Lung (tissue), 12 donors: Measurements from ENCODE around the gene OSTN. TPM values are rescaled to one million over a fixed set of nuclear protein-coding genes. Genes with fewer than 3 reads are reported as not detected.

Experiments
- ATAC-seq: fragments of 200-7000 bp; cut with Tn5 transposase; one replicate; pipeline ENCODE4 v1.9.1; 2020; ENCODE audit warnings: moderate number of reproducible peaks; ENCODE audit not compliant: insufficient read depth, low FRiP score
- DNase-seq, 3 donors: peaks; one replicate each; pipeline ENCODE4 v3.0.0-alpha.2; 2013 to 2017
- H3K27ac ChIP-seq, 2 donors: one replicate each; pipeline ENCODE4 v1.5.1; 2013; ENCODE audit warnings: mild to moderate bottlenecking in 2 of 2, moderate library complexity in 2 of 2, control low read depth in 1 of 2, inconsistent platforms in 1 of 2, low read depth in 1 of 2, low read length in 1 of 2
- H3K27me3 ChIP-seq, 3 donors: one replicate each; pipeline ENCODE4 v1.5.1; 2013; ENCODE audit warnings: low read length in 2 of 3; ENCODE audit not compliant: control insufficient read depth in 3 of 3, insufficient read depth in 3 of 3
- H3K36me3 ChIP-seq, 4 donors: one replicate each; pipeline ENCODE4 v1.5.1; 2013; ENCODE audit warnings: low read length in 4 of 4, mild to moderate bottlenecking in 1 of 4, moderate library complexity in 1 of 4; ENCODE audit not compliant: control insufficient read depth in 4 of 4, insufficient read depth in 4 of 4
- H3K4me1 ChIP-seq, 5 donors: one replicate each; pipeline ENCODE4 v1.5.1; 2013; ENCODE audit warnings: low read length in 5 of 5, mild to moderate bottlenecking in 2 of 5, moderate library complexity in 1 of 5; ENCODE audit not compliant: control insufficient read depth in 5 of 5, insufficient read depth in 5 of 5
- H3K4me3 ChIP-seq: one replicate; pipeline ENCODE4 v1.5.1; 2013; ENCODE audit warnings: mild to moderate bottlenecking, control low read depth, moderate library complexity
- H3K9ac ChIP-seq, 2 donors: one replicate each; pipeline ENCODE4 v1.5.1; 2013; ENCODE audit warnings: low read length in 2 of 2, control low read depth in 1 of 2; ENCODE audit not compliant: insufficient read depth in 1 of 2
- H3K9me3 ChIP-seq, 4 donors: one replicate each; pipeline ENCODE4 v1.5.1; 2013; ENCODE audit warnings: low read length in 3 of 4, mild to moderate bottlenecking in 1 of 4, moderate library complexity in 1 of 4; ENCODE audit not compliant: control insufficient read depth in 4 of 4, insufficient read depth in 3 of 4
- WGBS, 2 donors: extraction: QIAGEN DNeasy Blood & Tissue Kit; methylation state at CpG; one replicate each; pipeline ENCODE4 v1.1.7; 2013; 5-methylcytosine and 5-hydroxymethylcytosine counted together
- polyA plus RNA-seq, 2 donors: library from polyadenylated mRNA; stranded (reverse); fragments of 200-250 nt; gene quantifications; one replicate each; pipeline ENCODE4 v1.2.1, GENCODE V29; 2013
- total RNA-seq, 2 donors: library from RNA; depleted of rRNA in 1 of 2; stranded (reverse); fragments of >200 nt in 1 of 2; gene quantifications; one replicate each; pipeline ENCODE4 v1.2.1, GENCODE V29; 2014 to 2021
- TF ChIP-seq, protein P1 (sequence below): IDR thresholded peaks from 2 replicates; pipeline ENCODE4 v1.5.1; 2012; ENCODE audit warnings: mild to moderate bottlenecking; ENCODE audit errors: control extremely low read depth, extremely low read depth
- donor health status: control.
- donor health status: control.
- donor health status: Bipolar disorder and iron deficiency.
- donor health status: healthy.
- donor health status: DM: yes; HTN: yes; CAD: no.

Gene OSTN
- total and polyA plus RNA-seq, 4 donors = not detected

- TF ChIP-seq, protein P1, sequence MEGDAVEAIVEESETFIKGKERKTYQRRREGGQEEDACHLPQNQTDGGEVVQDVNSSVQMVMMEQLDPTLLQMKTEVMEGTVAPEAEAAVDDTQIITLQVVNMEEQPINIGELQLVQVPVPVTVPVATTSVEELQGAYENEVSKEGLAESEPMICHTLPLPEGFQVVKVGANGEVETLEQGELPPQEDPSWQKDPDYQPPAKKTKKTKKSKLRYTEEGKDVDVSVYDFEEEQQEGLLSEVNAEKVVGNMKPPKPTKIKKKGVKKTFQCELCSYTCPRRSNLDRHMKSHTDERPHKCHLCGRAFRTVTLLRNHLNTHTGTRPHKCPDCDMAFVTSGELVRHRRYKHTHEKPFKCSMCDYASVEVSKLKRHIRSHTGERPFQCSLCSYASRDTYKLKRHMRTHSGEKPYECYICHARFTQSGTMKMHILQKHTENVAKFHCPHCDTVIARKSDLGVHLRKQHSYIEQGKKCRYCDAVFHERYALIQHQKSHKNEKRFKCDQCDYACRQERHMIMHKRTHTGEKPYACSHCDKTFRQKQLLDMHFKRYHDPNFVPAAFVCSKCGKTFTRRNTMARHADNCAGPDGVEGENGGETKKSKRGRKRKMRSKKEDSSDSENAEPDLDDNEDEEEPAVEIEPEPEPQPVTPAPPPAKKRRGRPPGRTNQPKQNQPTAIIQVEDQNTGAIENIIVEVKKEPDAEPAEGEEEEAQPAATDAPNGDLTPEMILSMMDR = no peak
- DNase-seq (no peak), ATAC-seq (no peak)
- H3K36me3 ChIP-seq = no peaks in the 10 kb centered on the region
- no peaks in the 10 kb centered on the region for H3K4me1 ChIP-seq
- H3K27ac ChIP-seq = no peak overlapping the region
- H3K9ac ChIP-seq = no peak overlapping the region
- peaks cover 0 to 4% (median 0%) of the 10 kb centered on the region in 4 donors for H3K9me3 ChIP-seq
- H3K4me3 ChIP-seq = no peak overlapping the region
- 74 to 89% methylated on average over 1 of the region's 1 CpG for WGBS, 2 donors
- H3K27me3 ChIP-seq = no peaks in the 10 kb centered on the region
Observed at GRCh38 chr3:191216510-191216909, 17.5 kb downstream of the OSTN start.

DNA sequence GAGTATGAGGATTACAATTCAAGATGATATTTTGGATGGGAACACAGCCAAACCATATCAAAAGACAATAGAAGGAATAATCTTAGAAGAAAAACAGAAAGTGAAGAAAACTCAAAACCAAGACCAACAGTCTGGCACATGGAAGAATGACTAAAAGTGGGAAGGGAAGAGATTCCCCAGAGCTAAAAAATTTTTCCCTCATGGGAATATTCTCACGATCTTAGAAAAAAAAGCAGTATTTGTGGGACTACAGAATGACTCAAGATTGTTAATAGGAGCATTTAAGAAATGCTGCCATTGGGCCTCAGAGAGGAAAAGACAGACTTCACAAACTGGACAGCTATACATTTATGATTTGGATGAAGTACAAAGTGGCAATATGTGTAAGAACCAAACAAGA is 18.3 kb downstream of the OSTN start:
- no peak for ATAC-seq
- no peak for DNase-seq
- TF ChIP-seq, protein P1 = no peak
- H3K4me3 ChIP-seq = no peak overlapping the region
- H3K4me1 ChIP-seq = no peaks in the 10 kb centered on the region
- no peaks in the 10 kb centered on the region for H3K27me3 ChIP-seq
- no peak overlapping the region for H3K9ac ChIP-seq
- WGBS, 2 donors = 76 to 78% methylated on average over 1 of the region's 1 CpG
- peaks cover 0 to 7% (median 0%) of the 10 kb centered on the region in 4 donors for H3K9me3 ChIP-seq
- H3K27ac ChIP-seq = no peak overlapping the region
- H3K36me3 ChIP-seq = no peaks in the 10 kb centered on the region

DNA sequence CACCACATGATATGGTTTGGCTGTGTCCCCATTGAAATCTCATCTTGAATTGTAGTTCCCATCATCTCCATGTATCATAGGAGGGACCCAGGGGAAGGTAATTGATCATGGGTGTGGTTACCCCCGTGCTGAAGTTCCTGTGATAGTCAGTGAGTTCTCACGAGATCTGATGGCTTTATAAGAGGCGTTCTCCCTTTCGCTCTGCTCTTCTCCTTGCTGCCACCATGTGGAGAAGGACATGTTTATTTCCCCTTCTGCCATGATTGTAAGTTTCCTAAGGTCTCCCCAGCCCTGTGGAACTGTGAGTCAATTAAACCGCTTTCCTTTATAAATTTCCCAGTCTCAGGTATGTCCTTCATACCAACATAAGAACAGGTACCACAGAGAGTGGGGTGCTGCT is 21.9 kb downstream of the OSTN start:
- 87 to 88% methylated on average over 5 of the region's 5 CpGs for WGBS, 2 donors
- Histone ChIP-seq H3K4me3 (no peak overlapping the region), H3K27me3 (no peaks in the 10 kb centered on the region), H3K27ac (no peak overlapping the region), H3K9ac (no peak overlapping the region), H3K9me3 (peaks cover 0 to 6% (median 0%) of the 10 kb centered on the region in 4 donors), H3K36me3 (no peaks in the 10 kb centered on the region), H3K4me1 (no peaks in the 10 kb centered on the region)
- TF ChIP-seq, protein P1 = no peak
- DNase-seq (no peak), ATAC-seq (no peak)

DNA sequence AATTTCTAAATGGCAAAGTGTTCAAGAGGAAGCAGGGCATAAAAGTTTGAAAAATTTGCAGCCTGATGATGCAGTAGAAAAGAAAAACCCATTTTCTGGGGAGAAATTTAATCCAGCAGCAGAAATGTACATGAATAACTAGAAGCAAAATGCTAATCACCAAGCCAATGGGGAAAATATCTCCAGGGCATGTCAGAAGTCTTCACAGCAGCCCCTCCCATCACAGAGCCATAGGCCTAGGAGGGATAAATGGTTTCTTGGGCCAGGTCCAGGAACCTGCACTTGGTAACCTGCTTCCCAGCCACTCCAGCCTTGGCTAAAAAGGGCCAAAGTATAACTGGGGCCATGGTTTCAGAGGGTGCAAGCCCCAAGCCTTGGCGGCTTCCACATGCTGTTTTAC is 22.6 kb downstream of the OSTN start:
- no peak for ATAC-seq
- no peaks in the 10 kb centered on the region for H3K4me1 ChIP-seq
- no peaks in the 10 kb centered on the region for H3K36me3 ChIP-seq
- H3K4me3 ChIP-seq = no peak overlapping the region
- H3K27ac ChIP-seq = no peak overlapping the region
- 96% methylated on average over 1 of the region's 1 CpG for WGBS, 2 donors
- H3K9me3 ChIP-seq = peaks cover 0 to 3% (median 0%) of the 10 kb centered on the region in 4 donors
- no peak overlapping the region for H3K9ac ChIP-seq
- no peak for DNase-seq
- H3K27me3 ChIP-seq = no peaks in the 10 kb centered on the region
- TF ChIP-seq, protein P1 = no peak
